Panc1 (cell line): ENCODE data around the gene NVL.

Experiments used
- CTCF ChIP-seq: fragments of 450-650 bp; IDR thresholded peaks from 2 replicates; pipeline ENCODE4 v1.5.1; 2017; ENCODE audit warnings: mild to moderate bottlenecking
- POLR2AphosphoS5 ChIP-seq: IDR thresholded peaks from 2 replicates; pipeline ENCODE4 v1.6.1; 2012; ENCODE audit warnings: mild to moderate bottlenecking, low read depth, low read length, moderate library complexity

GRCh38 chr1:224353975-224354925 lies 24.3 kb upstream of the NVL start:
- TF ChIP-seq CTCF (no peak), POLR2AphosphoS5 (no peak)
